ENCODE data around the gene MYO1B. TPM values are rescaled to one million over a fixed set of nuclear protein-coding genes. Genes with fewer than 3 reads are reported as not detected.
A peak's percentile ranks its signal among the peaks of the same experiment; 100 is the strongest.

MYO1B gene
- total RNA-seq, 1 donor from 2014 or later = 150 TPM

GRCh38 chr2:191362841-191363240 lies 117.6 kb downstream of the MYO1B start:
- no peak for DNase-seq

DNA sequence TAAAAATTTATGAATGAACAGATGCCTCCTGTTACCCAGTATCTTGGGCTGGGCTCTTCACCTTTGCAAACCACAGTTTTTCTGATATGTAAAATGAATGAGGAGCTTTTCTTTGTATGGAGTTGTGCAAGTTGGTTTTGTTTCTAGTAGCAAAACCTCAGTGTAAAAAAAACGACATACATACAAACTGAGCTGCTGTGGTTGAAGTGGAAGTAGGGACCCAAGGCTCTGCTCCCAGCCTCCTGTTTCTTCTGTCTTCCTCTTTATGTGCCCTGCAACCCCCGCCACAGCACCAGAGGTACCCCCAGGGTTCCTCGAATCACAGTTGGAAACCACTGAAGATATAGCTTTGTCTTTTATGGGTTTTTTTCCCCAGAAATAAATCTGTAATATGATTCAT lies 118.1 kb downstream of the MYO1B start:
- no peak for DNase-seq

GRCh38 chr2:191365089-191365488 lies 119.9 kb downstream of the MYO1B start:
- DNase-seq = no peak

DNA sequence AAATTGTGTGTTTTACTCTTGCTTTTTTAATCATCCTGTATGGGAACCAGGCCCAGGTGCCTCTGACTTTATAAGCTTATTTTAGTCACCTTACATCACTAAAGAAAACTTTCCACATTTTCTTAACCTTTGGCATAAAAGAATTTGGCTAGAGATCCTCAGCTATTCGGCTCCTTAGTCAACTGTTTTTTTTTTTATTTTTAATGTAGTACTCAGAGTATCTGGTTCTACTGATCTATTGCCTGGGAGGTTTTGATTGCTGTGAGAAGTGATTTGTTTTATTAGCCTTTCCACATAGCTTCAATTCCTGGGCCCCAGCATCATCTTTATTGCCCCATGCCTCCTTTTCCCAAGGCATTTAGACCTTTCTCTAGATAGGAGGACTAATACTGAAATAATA lies 121.0 kb downstream of the MYO1B start:
- DNase-seq = no peak

GRCh38 chr2:191369034-191369433 lies 123.8 kb downstream of the MYO1B start:
- DNase-seq = no peak

DNA sequence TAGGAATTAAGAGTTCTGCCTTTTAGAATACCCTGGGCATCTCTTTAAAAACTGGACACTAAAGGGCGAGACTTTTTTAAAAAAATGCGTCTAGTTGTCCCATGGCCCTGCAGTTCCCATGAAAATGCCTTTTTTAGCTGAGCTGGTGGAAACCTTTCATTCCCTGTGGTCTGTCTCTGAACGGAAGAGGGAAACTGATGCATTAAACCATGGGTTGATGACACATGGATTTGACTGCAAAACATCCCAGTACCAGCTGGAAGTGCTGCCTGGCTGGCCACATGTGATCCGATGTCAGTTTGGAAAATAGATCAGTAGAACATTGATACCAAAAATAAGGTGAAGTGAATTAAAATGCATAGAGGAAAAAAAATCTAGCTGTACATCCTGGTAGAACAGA lies 129.2 kb downstream of the MYO1B start:
- no peak for DNase-seq

DNA sequence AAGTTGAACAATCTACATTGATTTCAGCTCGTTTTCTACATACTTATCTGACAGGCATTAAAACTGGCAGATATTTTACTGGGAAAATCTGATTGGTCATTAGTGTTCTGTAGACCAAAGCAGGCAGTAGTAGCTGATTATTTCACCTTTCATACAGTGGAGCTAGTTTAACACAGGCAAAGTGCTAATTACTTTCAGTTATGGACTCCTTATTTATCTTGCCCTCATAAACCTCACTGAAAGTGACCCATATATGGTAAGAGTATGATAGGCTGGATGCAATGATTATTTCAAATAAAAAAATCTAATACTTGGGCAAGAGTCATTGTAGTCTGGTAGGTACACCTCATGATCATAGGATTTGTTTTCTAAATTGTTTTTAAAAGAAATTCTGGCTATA lies 129.7 kb downstream of the MYO1B start:
- DNase-seq = no peak

DNA sequence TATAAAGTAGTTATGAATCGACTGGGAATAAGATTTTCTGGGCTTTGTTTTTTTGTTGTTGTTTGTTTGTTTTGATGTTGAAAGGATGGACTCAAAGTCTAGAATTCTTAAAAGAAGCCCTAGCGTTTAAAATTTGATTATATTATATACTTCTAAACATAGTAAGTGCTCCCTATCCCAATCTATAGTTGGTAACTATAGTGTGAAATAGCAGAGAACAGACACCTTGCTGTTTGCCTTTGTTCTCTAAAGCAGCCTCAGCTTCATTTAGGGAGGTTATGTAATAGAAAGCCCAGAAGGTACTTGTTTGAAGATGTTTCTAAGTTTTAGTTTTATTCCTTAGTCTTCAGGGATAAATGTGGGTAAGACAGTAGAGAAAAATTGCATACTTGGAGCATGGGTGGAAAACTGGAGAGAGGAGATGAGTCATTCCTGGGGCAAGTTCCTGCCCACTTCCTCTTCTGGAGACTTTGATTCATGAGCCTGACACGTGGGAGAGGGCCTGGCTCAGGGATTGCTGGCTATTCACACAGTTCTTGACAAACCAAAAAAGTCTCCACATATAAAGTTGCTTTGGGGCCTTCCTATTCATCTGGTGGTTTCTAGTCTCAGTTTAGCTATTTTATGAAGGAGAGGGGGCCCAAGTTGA lies 131.9 kb downstream of the MYO1B start:
- no peak for DNase-seq

- no peak for DNase-seq
Measured at GRCh38 chr2:191379375-191379774, 134.2 kb downstream of the MYO1B start.

DNA sequence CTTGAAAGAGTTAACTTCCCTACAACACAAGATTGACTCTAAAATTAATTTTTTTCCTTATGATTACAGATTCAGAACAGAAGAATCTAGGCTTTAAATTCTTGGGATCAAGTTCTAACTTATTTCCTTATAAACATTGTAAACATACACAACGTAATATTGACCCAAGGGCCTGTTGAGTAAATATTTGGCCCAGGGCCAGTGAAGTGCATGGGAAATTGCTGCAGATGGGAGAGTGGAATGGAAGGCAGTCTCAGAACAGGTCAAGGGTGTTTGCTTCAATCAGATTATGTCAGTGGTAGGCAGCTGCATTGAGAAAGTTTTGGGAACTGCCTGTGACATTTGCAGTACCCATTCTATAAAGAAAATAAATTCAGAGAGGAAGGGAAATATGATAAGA lies 137.6 kb downstream of the MYO1B start:
- no peak for DNase-seq

- DNase-seq = no peak
Measured at GRCh38 chr2:191383486-191383885, 138.3 kb downstream of the MYO1B start.

DNA sequence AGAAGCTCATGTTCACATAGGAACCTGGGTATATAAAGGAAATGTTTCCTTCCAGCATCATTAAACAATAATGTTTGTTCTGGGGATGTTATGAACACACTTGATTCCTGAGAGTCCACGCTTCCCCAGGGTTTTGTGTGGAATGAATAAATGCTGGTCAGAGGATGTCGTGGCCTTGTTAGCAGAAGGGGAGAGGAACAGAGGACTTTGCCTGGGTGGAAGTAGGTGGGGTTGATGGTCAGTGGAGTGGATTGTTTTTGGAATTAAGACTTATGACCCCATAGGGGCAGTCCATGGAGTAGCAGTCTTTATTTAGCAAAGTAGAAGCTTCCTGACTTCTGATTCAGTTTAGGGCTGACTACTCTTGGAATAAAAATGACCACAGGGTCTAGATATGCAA lies 139.6 kb downstream of the MYO1B start:
- DNase-seq = no peak

GRCh38 chr2:191385416-191386160 lies 140.4 kb downstream of the MYO1B start:
- DNase-seq = no peak

GRCh38 chr2:191386938-191387536 lies 141.8 kb downstream of the MYO1B start:
- no peak for DNase-seq

- no peak for DNase-seq
Measured at GRCh38 chr2:191389288-191389687, 144.1 kb downstream of the MYO1B start.

DNA sequence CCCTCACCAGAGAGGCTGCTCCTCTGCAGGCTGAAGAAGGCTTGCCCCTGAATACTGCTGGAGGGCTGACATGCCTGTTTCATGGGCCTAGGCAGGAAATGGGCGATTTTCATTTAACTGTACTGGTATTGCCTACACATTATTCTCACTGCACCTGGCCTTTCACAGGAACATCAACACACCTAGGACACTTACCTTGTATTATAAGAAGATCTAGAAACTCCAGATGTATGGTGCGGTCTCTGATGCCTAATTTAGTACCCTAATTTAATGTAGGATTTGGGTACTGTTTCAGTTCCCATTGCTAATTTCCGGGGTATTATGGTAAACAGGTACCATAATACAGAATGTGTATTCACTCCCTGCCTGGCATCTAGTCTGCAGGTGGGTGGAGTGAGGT lies 146.0 kb downstream of the MYO1B start:
- no peak for DNase-seq

- DNase-seq = no peak
Measured at GRCh38 chr2:191394043-191394442, 148.8 kb downstream of the MYO1B start.

DNA sequence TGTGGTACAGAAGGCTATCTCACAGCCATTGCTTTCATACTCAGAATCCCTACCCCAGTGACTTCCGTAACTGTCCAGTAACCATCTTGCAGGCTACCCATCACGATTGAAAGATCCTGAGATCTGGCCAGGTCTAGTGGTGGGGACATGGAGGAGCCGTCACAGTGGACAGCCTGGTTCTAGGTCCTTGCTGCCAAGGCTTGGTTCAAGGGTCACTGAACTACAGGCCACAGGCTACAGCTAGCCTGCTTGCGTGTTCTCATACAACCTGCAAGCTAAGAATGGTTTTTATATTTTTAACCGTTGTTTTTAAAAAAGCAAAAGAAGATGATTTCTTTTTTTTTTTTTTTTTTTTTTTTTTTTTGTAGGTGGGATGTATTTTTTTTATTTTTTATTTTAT lies 151.6 kb downstream of the MYO1B start:
- no peak for DNase-seq

- DNase-seq = no peak
Measured at GRCh38 chr2:191399601-191400000, 154.4 kb downstream of the MYO1B start.

DNA sequence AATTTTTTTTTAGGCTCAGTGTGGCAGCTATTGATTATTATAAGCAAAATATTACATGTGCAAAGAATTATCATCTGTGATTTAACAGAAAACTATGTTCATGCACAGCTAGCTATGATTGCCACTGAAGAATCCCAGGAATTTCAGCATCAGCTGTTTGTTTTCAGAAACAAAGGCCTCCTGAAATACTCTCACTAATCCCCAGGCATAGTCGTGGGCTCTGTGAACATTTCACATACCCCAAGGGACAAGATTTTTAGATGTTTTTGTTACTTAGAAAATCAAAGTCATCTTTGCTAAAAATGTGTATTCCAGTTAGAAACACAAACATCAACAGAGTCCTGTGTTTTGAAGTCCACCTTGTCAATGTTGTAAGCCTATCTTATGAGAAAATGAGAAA lies 156.1 kb downstream of the MYO1B start:
- peak; percentile 40 for DNase-seq

GRCh38 chr2:191402966-191403565 lies 157.9 kb downstream of the MYO1B start:
- no peak for DNase-seq

DNA sequence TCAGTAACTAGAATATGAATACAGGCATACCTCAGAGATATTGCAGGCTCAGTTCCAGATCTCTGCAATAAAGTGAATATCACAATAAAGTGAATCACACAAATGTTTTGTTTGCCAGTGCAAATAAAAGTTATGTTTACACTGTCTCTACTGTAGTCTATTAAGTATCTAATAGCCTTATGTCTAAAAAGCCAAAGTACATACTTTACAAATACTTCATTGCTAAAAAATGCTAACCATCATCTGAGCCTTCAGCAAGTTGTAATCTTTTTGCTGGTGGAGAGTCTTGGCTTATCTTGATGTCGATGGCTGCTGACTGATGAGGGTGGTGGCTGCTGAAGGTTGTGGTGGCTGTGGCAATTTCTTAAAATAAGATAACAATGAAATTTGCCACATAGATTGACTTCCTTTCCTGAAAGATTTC lies 159.4 kb downstream of the MYO1B start:
- no peak for DNase-seq

DNA sequence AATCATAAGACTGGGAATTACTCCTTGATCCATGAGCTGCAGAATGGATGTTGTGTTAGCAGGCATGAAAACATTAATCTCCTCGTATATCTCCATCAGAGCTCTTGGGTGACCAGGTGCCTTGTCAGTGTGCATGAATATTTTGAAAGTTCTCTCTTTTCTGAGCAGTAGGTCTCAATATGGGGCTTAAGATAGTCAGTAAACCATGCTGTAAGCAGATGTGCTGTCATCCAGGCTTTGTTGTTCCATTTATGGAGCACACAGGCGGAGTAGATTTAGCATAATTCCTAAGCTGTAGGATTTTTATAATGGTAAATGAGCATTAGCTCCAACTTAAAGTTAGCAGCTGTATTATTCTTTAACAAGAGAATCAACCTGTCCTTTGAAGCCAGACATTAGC lies 160.3 kb downstream of the MYO1B start:
- no peak for DNase-seq
